Vagina (tissue), 2 donors: ENCODE data around the gene TRIM44. TPM values are rescaled to one million over a fixed set of nuclear protein-coding genes. Genes with fewer than 3 reads are reported as not detected.
"Not testable (repeated sequence)": the region's sequence is repeated elsewhere in the genome, so short reads cannot be mapped to it uniquely, and the experiment has no call there.

ENCODE experiments used
- DNase-seq, 2 donors: peaks; one replicate each; pipeline ENCODE4 v3.0.0-alpha.2; 2017; ENCODE audit errors: extremely low spot score in 2 of 2
- H3K27ac ChIP-seq: fragments of 200-600 bp; sonication (generic); one replicate; pipeline ENCODE4 v1.5.1; 2019
- H3K27me3 ChIP-seq: fragments of 200-600 bp; sonication (generic); one replicate; pipeline ENCODE4 v1.5.1; 2019
- H3K36me3 ChIP-seq, 2 donors: fragments of 200-600 bp; sonication (generic); one replicate each; pipeline ENCODE4 v1.5.1; 2017 to 2019
- H3K4me1 ChIP-seq: fragments of 200-600 bp; sonication (generic); one replicate; pipeline ENCODE4 v1.5.1; 2019
- H3K4me3 ChIP-seq, 2 donors: fragments of 200-600 bp; sonication (generic); 1 replicate in 1 of 2; 2 replicates in 1 of 2; pipeline ENCODE4 v1.5.1; 2016 to 2019
- H3K9me3 ChIP-seq: fragments of 200-600 bp; sonication (generic); one replicate; pipeline ENCODE4 v1.5.1; 2019
- POLR2A ChIP-seq, 2 donors: fragments of 450-650 bp; IDR thresholded peaks; one replicate each; pipeline ENCODE4 v1.6.1; 2017; ENCODE audit warnings: antibody characterized with exemption in 2 of 2, mild to moderate bottlenecking in 2 of 2, moderate library complexity in 2 of 2
- POLR2AphosphoS5 ChIP-seq, 2 donors: sonication (generic); formaldehyde crosslinking; IDR thresholded peaks; one replicate each; pipeline ENCODE4 v1.9.0; 2017; ENCODE audit warnings: antibody characterized with exemption in 2 of 2, mild to moderate bottlenecking in 2 of 2, low read depth in 1 of 2; ENCODE audit not compliant: insufficient read depth in 1 of 2
- intact Hi-C: fragments of 100-400 bp; cut with DNase I; formaldehyde crosslinking; loops from one replicate; pipeline ENCODE4 v1.15.1; 2023
- total RNA-seq: library from RNA; depleted of rRNA; stranded (reverse); fragments of >200 nt; gene quantifications from one replicate; pipeline ENCODE4 v1.2.3, GENCODE V29; 2016
- TF ChIP-seq, protein P1 (sequence below), 3 experiments: fragments of 450-650 bp in 2 of 3; fragments of 200-600 bp in 1 of 3; sonication (generic) in 1 of 3; IDR thresholded peaks; one replicate each; pipeline ENCODE4 v1.5.1; 2017 to 2019; ENCODE audit warnings: antibody characterized with exemption in 3 of 3, mild to moderate bottlenecking in 2 of 3, moderate library complexity in 2 of 3

Gene TRIM44
- total RNA-seq, 1 donor from 2014 or later = 27.7 TPM

DNA sequence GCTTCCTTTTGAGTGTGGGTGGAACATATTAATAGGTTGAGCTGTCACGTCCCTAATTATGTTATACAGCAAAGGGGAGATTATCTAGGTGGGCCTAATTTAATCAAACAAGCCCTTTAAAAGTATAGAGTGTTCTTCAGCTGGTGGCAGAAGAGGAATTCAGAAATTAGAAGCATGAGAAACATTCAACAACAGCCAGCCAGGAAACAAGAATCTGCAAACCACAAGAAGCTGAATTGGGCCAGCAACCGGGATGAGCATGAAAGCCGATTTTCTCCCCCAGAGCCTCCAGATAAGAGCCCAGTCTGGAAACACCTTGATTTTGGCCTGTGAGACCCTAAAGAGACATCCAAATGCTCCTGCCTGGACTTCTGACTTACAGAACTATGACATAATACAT, 175.5 kb downstream of the TRIM44 start:
- DNase-seq = no peak
- Histone ChIP-seq H3K4me1 (no peaks in the 10 kb centered on the region), H3K27me3 (no peaks in the 10 kb centered on the region), H3K4me3 (no peak overlapping the region), H3K27ac (no peak overlapping the region), H3K9me3 (no peaks in the 10 kb centered on the region), H3K36me3 (no peaks in the 10 kb centered on the region)
- intact Hi-C loops = no loop called here
- TF ChIP-seq, protein P1, sequence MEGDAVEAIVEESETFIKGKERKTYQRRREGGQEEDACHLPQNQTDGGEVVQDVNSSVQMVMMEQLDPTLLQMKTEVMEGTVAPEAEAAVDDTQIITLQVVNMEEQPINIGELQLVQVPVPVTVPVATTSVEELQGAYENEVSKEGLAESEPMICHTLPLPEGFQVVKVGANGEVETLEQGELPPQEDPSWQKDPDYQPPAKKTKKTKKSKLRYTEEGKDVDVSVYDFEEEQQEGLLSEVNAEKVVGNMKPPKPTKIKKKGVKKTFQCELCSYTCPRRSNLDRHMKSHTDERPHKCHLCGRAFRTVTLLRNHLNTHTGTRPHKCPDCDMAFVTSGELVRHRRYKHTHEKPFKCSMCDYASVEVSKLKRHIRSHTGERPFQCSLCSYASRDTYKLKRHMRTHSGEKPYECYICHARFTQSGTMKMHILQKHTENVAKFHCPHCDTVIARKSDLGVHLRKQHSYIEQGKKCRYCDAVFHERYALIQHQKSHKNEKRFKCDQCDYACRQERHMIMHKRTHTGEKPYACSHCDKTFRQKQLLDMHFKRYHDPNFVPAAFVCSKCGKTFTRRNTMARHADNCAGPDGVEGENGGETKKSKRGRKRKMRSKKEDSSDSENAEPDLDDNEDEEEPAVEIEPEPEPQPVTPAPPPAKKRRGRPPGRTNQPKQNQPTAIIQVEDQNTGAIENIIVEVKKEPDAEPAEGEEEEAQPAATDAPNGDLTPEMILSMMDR (IDR thresholded peaks at IDR 0.05) = no peak
- no peak for TF ChIP-seq POLR2AphosphoS5 (IDR thresholded peaks at IDR 0.05; ENCODE audit: insufficient read depth in 1 of 2, low read depth in 1 of 2)
- TF ChIP-seq POLR2A (IDR thresholded peaks at IDR 0.05) = no peak

DNA sequence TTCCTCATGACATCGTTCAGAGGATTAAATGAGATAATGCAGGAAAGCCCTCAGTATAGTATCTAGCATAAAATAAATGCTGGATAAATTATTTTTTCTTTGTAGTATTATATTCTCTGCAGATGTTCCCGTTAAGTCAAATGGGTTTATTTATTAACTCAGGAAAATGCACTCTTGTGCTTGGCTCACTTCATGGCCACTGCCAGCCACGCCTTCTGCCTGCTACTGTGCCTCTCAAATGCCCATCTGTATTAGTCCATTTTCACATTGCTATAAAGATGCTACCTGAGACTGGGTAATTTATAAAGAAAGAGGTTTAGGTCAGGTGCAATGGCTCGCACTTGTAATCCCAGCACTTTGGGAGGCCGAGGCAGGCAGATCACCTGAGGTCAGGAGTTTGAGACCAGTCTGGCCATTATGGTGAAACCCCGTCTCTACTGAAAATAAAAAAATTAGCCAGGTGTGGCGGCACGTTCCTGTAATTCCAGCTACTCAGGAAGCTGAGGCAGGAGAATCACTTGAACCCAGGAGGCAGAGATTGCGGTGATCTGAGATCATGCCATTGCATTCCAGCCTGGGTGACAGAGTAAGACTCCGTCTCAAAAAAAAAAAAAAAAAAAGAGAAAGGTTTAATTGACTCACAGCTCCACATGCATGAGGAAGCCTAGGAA, 176.3 kb downstream of the TRIM44 start:
- intact Hi-C loops, DNase-seq, H3K4me3 ChIP-seq, H3K4me1 ChIP-seq, H3K27me3 ChIP-seq, H3K27ac ChIP-seq, H3K9me3 ChIP-seq, H3K36me3 ChIP-seq: not testable (repeated sequence)

DNA sequence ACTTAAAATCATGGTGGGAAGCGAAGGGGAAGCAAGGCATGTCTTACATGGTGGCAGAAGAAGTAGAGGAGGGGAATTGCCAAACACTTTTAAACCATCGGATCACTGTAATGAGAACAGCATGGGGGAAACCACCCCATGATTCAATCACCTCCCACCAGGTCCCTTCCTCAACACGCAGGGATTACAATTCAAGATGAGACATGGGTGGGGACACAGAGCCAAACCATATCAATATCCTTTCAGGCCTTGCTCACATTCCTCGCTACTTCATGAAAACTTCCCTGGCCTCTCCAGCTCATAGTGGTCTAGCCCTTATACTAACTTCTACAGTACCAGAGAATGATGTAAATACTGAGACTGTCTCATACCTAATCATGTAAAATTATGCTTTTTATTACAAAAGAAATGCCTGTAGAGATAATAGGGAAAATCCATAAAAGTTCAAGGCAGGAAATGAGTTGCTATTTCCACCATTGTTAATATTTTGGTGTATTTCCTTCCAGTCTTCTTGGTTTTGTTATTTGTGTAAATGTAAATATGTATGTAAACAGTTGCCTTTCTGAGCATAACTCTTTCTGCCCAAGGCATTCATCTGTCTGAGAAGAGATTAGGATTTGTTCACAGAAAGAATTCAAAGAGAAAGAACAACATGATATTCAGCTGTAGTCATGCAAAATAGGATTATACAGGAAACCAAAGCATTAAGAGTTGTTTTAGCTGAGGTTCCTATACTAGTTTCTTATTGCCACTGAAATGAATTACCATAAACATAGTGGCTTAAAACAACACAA, 177.0 kb downstream of the TRIM44 start:
- TF ChIP-seq, protein P1 (IDR thresholded peaks at IDR 0.05) = no peak
- TF ChIP-seq POLR2AphosphoS5 (IDR thresholded peaks at IDR 0.05; ENCODE audit: insufficient read depth in 1 of 2, low read depth in 1 of 2) (no peak), POLR2A (IDR thresholded peaks at IDR 0.05) (no peak)
- Histone ChIP-seq H3K36me3 (no peaks in the 10 kb centered on the region), H3K27ac (no peak overlapping the region), H3K4me1 (no peaks in the 10 kb centered on the region), H3K9me3 (no peaks in the 10 kb centered on the region), H3K27me3 (no peaks in the 10 kb centered on the region), H3K4me3 (no peak overlapping the region)
- no peak for DNase-seq
- intact Hi-C loops = loop anchor here (10.0 kb wide), 1 partner anchor 295 kb away; no protein-coding TSS in a partner anchor

DNA sequence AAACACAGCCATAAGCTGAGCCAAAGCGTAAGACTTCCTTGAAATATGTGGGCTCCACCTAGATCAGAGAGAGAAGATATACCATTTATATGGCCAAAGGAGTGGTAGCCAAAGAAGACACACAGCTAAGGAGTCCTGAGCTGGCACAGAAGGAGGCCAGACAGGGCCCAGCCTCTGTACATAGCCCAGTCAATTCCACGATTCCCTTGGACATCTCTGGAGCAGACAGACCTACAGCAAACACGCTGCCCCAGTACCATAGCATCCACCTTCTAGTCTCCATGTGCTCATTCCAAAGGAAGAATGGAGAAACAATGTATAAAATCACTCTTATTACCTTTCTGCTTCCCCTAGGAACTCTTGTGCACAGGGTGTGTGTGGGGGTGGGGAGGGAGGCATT, 179.2 kb downstream of the TRIM44 start:
- Histone ChIP-seq H3K36me3 (no peaks in the 10 kb centered on the region), H3K4me1 (no peaks in the 10 kb centered on the region), H3K9me3 (no peaks in the 10 kb centered on the region), H3K27me3 (no peaks in the 10 kb centered on the region), H3K4me3 (no peak overlapping the region), H3K27ac (no peak overlapping the region)
- no peak for DNase-seq
- no peak for TF ChIP-seq POLR2A (IDR thresholded peaks at IDR 0.05)
- TF ChIP-seq, protein P1 (IDR thresholded peaks at IDR 0.05) = no peak
- no peak for TF ChIP-seq POLR2AphosphoS5 (IDR thresholded peaks at IDR 0.05; ENCODE audit: insufficient read depth in 1 of 2, low read depth in 1 of 2)
- intact Hi-C loops = loop anchor here (10.0 kb wide), 1 partner anchor 293 kb away; no protein-coding TSS in a partner anchor

DNA sequence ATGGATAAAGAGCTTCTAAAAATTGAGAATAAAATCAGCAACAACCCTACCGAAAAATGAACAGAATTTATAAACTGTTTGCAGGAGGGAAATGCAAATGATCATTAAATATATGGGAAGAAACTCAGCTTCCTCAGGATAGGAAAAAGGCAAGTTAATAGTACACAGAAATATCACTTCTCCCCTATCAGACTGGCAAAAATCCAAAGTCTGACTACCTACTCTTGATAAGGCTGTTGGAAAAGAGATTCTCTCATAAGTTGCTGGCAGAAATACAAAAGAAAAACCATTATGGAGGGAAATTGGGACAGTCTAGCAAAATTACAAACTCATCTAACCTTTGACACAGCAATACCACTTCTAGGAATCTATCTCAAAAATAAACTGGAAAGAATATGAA, 180.4 kb downstream of the TRIM44 start:
- Histone ChIP-seq H3K27ac (no peak overlapping the region), H3K4me1 (no peaks in the 10 kb centered on the region), H3K4me3 (no peak overlapping the region), H3K36me3 (no peaks in the 10 kb centered on the region), H3K9me3 (no peaks in the 10 kb centered on the region), H3K27me3 (no peaks in the 10 kb centered on the region)
- intact Hi-C loops = loop anchor here (10.0 kb wide), 1 partner anchor 292 kb away; no protein-coding TSS in a partner anchor
- TF ChIP-seq POLR2A (IDR thresholded peaks at IDR 0.05) = no peak
- TF ChIP-seq POLR2AphosphoS5 (IDR thresholded peaks at IDR 0.05; ENCODE audit: insufficient read depth in 1 of 2, low read depth in 1 of 2) = no peak
- TF ChIP-seq, protein P1 (IDR thresholded peaks at IDR 0.05) = no peak
- DNase-seq = no peak
